Superior temporal gyrus (tissue), 1 donor: Measurements from ENCODE around the gene C10orf67.
"Not testable (repeated sequence)": the region's sequence is repeated elsewhere in the genome, so short reads cannot be mapped to it uniquely, and the experiment has no call there.

Experiments used
- DNase-seq: peaks from one replicate; pipeline ENCODE4 v3.0.0-alpha.2; 2016; ENCODE audit errors: extremely low spot score

Gene C10orf67

DNA sequence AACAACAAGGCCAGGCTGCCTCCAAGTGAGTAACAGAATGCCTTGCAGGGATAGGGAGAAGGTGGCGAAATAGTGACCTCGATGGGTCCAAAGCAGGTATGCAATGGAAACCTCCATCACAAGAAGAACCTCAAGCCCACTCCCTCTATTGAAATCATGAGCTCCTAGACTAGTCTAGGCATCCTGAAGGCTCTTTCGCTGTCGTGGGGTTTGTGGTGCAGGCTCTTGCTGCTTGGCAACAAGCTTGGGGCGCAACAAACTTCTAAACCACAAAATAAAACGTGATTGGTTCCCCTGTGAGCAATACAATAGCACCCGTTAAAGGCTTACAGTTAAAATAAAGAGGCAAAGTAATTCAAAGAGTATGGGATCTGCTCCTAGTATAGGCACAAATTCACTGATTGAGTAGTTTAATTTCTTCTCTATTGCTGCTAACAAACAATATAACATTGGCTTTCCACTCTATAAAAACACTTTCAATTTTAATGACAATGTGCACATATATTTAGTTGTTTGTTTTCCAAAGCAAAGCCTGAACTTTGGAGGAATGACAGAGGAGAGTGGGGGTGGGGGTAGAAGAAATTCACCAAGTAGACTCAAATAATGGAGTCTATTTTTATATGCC lies 64.1 kb downstream of the C10orf67 start:
- no peak for DNase-seq

DNA sequence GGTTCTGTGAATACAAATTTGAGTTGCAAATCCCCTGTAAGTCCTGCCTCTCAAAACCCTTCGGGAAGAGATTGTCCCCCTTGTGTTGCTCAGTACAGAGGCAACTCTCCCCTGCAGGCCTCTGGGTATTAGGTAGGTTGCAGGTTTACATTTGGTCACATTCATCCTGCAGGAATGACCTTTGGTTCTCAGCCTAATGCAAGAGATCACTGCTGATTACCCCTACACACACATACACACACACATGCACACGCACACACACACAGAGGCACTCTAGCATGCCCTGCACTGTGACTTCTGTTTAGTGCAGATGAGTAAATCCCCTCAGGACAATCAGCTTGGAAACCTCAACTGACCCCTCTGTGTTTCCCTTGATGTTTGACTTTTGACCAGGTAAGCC lies 69.2 kb downstream of the C10orf67 start:
- DNase-seq, result no peak

DNA sequence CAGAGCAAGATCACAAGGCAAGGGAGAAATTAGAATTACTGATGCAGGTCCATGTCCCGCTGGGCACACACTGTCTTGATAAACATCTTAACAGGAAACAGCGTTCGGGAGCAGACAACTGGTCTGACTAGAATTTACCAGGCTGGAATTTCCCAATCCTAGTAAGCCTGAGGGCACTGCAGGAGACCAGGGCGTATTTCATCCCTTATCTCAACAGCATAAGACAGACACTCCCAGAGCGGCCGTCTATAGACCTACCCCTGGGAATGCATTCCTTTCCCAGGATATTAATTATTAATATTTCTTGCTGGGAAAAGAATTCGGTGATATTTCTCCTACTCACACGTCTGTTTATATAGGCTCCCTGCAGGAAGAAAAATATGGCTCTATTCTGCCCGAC lies 70.4 kb downstream of the C10orf67 start:
- not testable (repeated sequence) for DNase-seq

DNA sequence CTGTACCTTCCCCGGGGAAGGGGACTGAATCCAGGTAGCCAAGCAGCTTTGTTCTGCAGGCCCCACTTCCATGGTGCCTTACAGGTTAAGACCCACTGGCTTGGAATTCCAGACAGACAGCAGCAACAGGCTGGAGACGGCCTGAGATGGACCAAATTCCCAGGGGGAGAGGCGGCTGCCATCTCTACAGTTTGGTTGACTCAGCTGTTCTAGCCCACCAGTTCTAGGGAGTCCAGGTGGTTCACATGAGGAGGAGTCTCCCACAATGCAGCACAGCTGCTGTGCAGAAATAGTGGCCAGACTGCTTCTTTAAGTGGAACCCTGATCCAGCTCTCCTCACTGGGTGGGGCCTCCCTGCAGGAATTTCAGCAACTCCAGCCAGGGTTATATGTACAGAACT lies 74.1 kb downstream of the C10orf67 start:
- no peak for DNase-seq

DNA sequence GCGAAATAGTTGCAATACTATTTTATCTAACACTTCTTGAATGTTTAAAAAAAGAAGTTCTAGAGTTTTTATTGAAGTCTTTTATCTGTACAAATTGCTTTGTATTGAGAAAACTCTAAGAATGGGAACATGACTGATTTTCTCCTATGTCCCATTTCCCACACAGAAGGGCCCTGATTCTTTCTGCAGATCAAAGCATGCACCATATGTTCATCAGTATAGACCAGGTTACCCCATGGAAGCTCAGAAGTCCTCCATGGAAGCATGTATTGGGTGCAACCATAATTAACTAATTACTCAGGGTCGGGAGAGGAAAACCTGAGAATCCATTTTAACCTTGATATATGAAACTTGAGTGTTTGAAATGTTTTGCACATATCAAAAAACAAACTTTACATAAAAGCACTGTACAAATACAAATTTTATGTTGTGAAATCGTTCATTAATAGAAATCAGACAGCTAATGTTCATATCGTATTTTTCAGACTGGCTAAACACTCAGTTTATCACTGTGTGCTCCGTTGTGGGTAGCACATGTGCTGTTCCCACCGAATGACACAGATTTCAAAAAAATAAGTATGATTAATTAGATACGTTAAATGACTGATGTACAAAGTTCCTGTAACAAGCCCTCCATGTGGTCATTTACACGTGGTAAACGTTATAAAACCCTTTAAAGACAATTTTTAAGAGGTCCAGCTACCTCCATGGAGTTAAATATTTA lies 81.0 kb downstream of the C10orf67 start:
- DNase-seq, result no peak

GRCh38 chr10:23262928-23263327 lies 81.7 kb downstream of the C10orf67 start:
- no peak for DNase-seq

DNA sequence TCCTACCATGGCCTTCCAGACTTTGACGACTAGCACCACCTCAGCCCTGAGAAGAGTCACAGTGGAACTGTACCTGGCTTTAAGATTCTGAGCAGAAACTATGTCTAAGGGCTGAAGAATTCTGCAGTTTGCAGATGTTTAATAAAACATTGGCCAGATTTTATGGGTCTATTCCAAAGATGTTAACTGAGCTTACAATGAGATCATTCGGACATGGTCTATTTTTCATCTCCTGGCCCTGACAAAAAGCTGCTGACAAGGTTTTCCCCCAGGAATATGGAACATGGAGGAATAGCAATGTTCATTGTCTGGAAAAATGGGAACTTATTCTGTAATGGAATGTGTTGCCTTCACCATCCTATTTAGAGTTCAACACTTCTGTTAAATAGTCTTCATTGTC lies 86.1 kb downstream of the C10orf67 start:
- DNase-seq, result no peak

DNA sequence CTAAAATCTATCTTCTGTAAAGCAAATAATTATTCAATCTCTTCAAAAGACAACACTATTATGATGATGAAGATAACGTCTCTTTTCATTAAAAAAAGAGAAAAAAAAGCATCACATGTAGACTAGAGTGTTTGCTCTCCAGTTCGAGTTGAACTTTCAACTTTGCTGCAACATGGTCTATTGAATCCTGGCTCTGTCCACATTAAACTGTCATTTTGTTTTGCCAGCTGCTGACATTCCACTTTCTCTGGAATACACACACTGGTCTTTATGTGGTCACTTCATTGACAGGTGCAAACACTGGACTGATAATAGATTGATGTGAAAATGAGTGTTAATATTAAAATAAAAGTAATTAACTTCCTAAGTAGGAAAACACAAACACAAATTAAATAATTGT lies 90.8 kb downstream of the C10orf67 start:
- no peak for DNase-seq

DNA sequence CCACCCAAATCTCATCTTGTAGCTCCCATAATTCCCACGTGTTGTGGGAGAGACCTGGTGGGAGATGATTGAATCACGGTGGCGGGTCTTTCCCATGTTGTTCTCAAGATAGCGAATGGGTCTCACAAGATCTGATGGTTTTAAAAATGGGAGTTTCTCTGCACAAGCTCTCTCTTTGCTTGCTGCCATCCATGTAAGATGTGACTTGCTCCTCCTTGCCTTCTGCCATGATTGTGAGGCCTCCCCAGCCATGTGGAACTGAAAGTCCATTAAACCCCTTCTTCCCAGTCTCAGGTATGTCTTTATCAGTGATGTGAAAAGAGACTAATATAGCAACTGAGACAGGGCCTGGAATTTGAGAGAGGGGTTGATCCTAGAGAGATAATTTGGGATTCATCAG lies 91.7 kb downstream of the C10orf67 start:
- not testable (repeated sequence) for DNase-seq

DNA sequence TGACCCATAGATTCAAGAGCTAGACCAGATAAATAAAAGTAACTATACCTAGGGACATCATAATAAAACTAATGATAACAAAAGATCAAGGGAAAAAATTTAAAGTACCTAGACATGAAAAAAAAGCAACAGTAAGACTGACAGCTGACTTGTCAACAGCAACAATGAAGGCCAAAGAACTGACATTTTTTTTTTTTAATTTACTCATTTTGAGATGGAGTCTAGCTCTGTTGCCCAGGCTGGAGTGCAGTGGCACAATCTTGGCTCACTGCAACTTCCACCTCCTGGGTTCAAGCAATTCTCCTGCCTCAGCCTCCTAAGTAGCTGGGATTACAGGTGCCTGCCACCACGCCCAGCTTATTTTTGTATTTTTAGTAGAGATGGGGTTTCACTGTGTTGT lies 102.8 kb downstream of the C10orf67 start:
- not testable (repeated sequence) for DNase-seq

DNA sequence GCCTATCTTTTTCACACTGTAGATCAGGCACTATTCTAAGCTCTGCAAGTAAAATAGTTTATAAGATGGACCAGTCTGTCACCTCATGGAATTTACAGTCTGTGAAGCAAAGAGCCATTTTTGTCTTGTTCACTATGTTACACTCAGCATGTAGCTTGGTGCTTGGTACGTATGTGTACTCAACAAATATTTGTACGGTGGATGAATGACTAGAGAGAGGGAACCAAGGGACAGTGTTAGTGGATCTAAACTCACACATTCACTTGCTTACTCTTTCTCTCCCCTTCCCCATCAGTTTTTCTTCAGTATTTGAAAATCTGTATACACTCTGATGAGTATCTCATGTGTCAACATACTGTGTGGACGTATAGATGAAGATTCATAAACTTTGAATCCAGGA lies 106.6 kb downstream of the C10orf67 start:
- DNase-seq, result no peak

- DNase-seq, result no peak
Measured at GRCh38 chr10:23230582-23230981, 114.0 kb downstream of the C10orf67 start.

DNA sequence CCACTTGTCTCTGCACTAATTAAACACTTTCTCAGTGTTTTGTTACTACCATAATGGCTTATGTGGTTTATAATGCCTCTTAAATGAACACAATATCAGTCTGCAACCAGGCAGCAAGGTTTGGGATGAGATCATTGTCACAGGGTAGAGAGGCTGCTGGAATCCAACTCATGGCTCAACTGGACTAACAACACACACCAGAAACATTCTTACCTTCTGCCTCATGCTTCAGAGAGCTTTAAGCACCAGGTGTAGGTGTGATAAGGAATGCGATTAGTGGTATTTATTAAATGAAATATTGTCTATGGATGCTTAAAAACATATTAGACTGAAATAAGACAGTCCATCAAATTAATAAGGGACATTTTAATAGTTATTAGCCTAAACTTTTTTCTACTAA lies 127.1 kb downstream of the C10orf67 start:
- no peak for DNase-seq

GRCh38 chr10:23205972-23206642 lies 138.5 kb downstream of the C10orf67 start:
- DNase-seq, result no peak

- no peak for DNase-seq
Measured at GRCh38 chr10:23204773-23205172, 139.8 kb downstream of the C10orf67 start.

DNA sequence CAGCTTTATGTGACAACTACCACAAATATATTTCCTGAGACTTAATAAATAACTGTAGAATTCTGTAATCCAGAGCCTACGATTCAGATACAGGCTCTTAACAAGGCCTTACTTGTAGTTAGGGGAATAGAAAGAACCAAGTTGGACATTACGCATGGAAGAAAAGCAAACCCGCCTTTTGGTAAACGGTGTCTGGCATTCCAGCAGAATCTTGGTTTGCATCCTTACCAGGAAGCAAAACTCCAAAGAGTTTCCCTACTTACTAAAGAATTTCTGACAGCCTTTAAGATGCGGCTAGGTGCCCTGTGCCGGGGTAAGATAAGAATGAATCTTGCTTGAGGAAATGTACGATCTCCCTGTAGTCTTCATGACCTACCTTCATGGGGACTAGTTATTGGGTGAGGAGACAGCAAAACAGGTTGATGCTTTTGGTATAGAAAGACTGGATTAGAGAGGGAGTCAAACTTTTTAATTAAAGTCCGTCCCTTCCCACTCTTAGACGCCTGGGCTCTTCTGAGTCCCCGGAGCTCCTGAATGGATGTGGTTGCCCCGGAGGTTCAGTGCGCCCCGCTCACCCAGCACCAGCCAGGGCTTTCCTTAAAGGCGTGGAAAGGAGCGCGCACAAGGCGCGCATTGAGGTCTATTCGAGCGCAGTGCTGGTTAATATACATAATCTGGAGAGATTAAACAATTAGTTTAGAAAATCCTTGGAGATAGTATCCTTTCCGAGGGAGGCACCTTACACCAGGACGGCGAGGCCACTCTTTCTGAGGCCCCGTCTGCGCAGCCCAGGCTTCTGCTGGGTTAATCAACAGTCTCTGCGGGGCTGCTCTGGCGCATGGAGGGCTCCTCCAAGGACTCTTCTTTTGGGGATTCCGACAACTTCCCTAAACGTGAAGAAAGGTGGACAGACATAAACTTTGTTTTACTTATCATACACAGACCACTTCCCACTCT lies 140.9 kb downstream of the C10orf67 start:
- DNase-seq, result no peak

DNA sequence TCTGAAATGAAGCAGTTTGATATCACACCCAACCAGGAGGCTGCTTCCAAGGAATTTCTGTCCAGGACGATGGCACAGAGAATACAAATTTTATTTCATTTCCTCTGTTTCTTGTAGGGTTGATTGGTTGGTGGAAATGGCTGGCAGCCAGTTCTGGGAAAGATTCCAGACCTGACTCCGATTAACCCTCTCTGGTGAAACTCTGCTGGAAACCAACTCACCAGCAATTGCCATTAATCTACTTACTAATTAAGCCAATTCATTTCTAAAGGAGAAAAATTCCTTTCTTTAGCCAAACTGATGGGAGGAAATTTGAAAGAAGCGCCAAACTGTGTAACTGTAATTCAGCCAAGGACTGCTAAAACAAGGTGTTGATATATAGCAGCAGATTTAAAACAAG lies 141.8 kb downstream of the C10orf67 start:
- no peak for DNase-seq

DNA sequence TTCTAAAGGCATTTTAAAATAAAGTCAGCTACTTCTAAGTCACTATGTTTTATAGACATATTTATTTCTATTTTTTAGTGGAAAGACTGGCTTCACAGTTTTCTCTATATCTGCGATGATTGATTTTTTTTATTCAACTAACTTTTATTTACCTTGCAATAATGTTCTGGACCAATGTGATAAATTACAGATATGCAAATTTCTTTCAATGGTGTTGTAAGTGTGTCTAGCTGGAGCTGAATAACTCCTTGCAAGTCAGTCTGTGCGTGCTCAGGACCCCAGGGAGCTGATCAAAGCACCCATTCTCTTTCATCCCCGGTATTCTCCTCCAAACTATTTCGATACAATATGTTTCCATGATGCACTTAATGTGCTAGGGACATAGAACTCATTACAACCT lies 142.8 kb downstream of the C10orf67 start:
- no peak for DNase-seq

DNA sequence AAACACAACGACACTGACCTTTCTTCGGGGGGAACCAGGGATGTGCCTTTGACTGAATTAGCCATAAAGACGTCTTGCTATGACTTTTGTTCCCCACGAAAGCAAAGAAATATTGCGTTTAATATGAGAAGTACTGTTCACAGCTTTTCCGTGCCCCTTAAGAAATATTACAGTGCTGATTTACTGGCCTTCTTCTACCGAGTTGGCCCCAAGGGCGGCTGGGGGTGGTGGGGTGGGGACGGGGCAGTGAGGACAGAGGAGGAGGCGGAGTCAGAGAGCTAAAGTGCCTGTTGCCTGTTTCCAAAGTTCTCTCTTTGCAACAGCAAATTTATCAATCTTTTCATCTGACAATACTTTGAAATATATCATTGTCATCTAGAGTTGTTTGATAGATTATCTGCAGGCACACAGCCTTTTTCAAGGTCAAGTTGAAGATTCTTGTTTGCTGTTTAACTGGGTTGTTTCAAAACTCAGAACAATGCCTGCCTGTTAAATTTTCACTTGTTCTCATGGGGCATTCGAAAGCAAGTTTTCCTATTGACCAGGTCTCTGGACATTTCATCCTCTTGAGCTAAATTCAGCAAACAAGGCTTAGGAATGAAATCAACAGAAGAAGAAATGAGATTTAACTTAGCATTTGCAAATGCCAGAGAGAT lies 143.5 kb downstream of the C10orf67 start:
- DNase-seq, result no peak

DNA sequence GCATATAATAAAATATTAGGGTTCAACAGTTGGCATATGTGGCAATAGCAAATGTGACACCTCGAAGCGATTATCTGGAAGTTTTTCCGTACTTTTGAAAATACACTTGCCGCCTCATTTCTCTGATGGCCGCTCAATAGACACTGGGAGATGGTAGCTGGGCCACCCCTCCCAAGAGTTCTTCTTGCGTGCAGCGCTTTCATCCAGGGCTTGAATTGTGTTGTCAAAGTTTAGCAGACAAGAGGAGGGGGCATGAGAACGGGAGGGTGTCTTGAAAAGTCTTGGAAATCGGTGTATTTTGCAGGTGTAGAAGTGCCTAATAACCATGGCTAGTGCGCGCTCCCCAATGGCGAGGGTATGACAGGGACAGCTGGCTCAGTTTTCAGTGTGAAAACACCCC lies 144.0 kb downstream of the C10orf67 start:
- DNase-seq, result no peak

DNA sequence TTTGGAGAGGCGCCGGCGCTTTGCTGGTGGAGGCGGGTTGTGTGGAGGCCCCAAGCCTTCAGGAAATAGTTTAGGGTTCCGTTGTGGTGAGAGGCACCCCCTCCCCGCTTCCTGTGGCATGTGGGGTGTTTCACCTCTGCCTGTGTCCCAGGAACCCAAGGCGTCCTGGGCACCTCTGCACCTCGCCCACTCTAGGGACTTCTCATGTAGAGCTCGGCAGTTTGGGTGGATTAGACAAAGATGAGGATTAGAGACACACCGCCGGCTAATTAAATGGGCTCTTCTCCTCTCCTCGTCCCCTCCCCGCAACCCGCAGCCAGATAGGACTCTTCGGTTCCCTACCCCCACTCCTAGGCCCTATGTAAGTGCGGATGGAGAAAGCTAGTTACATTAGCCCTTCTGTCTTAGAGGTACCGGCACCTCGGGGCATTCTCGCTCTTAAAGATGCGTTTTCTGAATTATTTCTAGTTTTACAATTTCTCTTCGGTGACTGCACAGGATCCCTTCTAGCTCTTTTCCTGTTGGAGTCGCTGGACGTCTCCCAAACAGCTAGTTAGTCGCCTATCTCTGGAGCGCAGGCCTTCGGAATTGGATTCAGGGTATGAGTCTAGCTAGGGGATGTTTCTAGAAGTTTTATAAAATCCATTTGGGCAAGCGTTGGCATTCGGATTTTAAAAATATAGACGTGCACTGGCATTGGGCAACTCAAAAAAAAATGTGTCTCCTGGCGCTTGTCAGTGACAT lies 144.7 kb downstream of the C10orf67 start:
- DNase-seq, result no peak
